Measurements from ENCODE around the gene PLEKHG7. TPM values are rescaled to one million over a fixed set of nuclear protein-coding genes. Genes with fewer than 3 reads are reported as not detected.

The PLEKHG7 gene
- polyA plus RNA-seq, 3 donors: not detected

- Histone ChIP-seq H2AFZ (ENCODE audit: insufficient read depth, low read depth, low read length, poor library complexity, severe bottlenecking) (no peak overlapping the region), H3K27ac (ENCODE audit: low read depth in 1 of 2, low read length in 2 of 2) (no peak overlapping the region), H4K20me1 (ENCODE audit: insufficient read depth, low read length) (no peaks in the 10 kb centered on the region), H3K9ac (ENCODE audit: insufficient read depth, low read length, poor library complexity, severe bottlenecking) (no peak overlapping the region), H3K79me2 (ENCODE audit: insufficient read depth, low read length) (no peaks in the 10 kb centered on the region), H3K36me3 (replicated peaks in 1 of 2; ENCODE audit: control insufficient read depth in 1 of 2, insufficient read depth in 2 of 2, low read length in 2 of 2) (no peaks in the 10 kb centered on the region), H3K9me3 (replicated peaks in 1 of 2; ENCODE audit: control insufficient read depth in 1 of 2, insufficient read depth in 1 of 2, low read length in 2 of 2) (no peaks in the 10 kb centered on the region), H3K4me3 (replicated peaks in 1 of 3; ENCODE audit: low read depth in 2 of 3, low read length in 3 of 3) (no peak overlapping the region), H3K27me3 (ENCODE audit: control insufficient read depth in 2 of 2, insufficient read depth in 2 of 2, low read length in 2 of 2) (no peaks in the 10 kb centered on the region), H3K4me1 (ENCODE audit: control insufficient read depth in 1 of 2, insufficient read depth in 2 of 2, low read length in 2 of 2) (no peaks in the 10 kb centered on the region), H3K4me2 (replicated peaks; ENCODE audit: extremely low read depth, low read length, poor library complexity, severe bottlenecking) (no peak overlapping the region)
- peaks cover 2 to 14% (median 10%) of the 10 kb centered on the region in 7 donors for H3K9me3 Mint-ChIP-seq
- H3K27me3 Mint-ChIP-seq (ENCODE audit: low read depth in 3 of 3): peaks cover 0 to 1% (median 0%) of the 10 kb centered on the region in 3 donors
- DNase-seq: no peak
- WGBS (ENCODE audit: insufficient coverage): no CpG with 5 or more reads among the region's 1 CpG
- TF ChIP-seq CTCF (IDR thresholded peaks at IDR 0.05): no peak
- no peaks in the 10 kb centered on the region for H3K36me3 Mint-ChIP-seq
- H3K27ac Mint-ChIP-seq: no peak overlapping the region
- H3K4me1 Mint-ChIP-seq: no peaks in the 10 kb centered on the region
- intact Hi-C loops (cut with micrococcal nuclease): no loop called here
- no peak overlapping the region for H3K4me3 Mint-ChIP-seq
These were observed 12.2 kb upstream of the PLEKHG7 start for GRCh38 chr12:92690601-92691000.

GRCh38 chr12:92695056-92695455, 7.7 kb upstream of the PLEKHG7 start:
- H3K4me3 Mint-ChIP-seq: no peak overlapping the region
- no peaks in the 10 kb centered on the region for H3K79me2 ChIP-seq (ENCODE audit: insufficient read depth, low read length)
- no peak overlapping the region for H3K4me3 ChIP-seq (replicated peaks in 1 of 3; ENCODE audit: low read depth in 2 of 3, low read length in 3 of 3)
- no peak for TF ChIP-seq CTCF (IDR thresholded peaks at IDR 0.05)
- H3K27me3 Mint-ChIP-seq (ENCODE audit: low read depth in 3 of 3): no peaks in the 10 kb centered on the region
- H3K27ac ChIP-seq (ENCODE audit: low read depth in 1 of 2, low read length in 2 of 2): no peak overlapping the region
- no CpG with 5 or more reads among the region's 5 CpGs for WGBS (ENCODE audit: insufficient coverage)
- peaks cover 8 to 11% of the 10 kb centered on the region in 2 donors for H3K9me3 ChIP-seq (replicated peaks in 1 of 2; ENCODE audit: control insufficient read depth in 1 of 2, insufficient read depth in 1 of 2, low read length in 2 of 2)
- H3K36me3 ChIP-seq (replicated peaks in 1 of 2; ENCODE audit: control insufficient read depth in 1 of 2, insufficient read depth in 2 of 2, low read length in 2 of 2): no peaks in the 10 kb centered on the region
- H3K4me2 ChIP-seq (replicated peaks; ENCODE audit: extremely low read depth, low read length, poor library complexity, severe bottlenecking): no peak overlapping the region
- H3K9me3 Mint-ChIP-seq: peaks cover 12 to 30% (median 20%) of the 10 kb centered on the region in 7 donors
- H3K4me1 ChIP-seq (ENCODE audit: control insufficient read depth in 1 of 2, insufficient read depth in 2 of 2, low read length in 2 of 2): peaks cover 0 to 5% of the 10 kb centered on the region in 2 donors
- no peaks in the 10 kb centered on the region for H4K20me1 ChIP-seq (ENCODE audit: insufficient read depth, low read length)
- H3K36me3 Mint-ChIP-seq: peaks cover 0 to 3% of the 10 kb centered on the region in 2 donors
- intact Hi-C loops (cut with micrococcal nuclease): no loop called here
- H3K9ac ChIP-seq (ENCODE audit: insufficient read depth, low read length, poor library complexity, severe bottlenecking): no peak overlapping the region
- H2AFZ ChIP-seq (ENCODE audit: insufficient read depth, low read depth, low read length, poor library complexity, severe bottlenecking): no peak overlapping the region
- no peaks in the 10 kb centered on the region for H3K27me3 ChIP-seq (ENCODE audit: control insufficient read depth in 2 of 2, insufficient read depth in 2 of 2, low read length in 2 of 2)
- peaks cover 7% of the 10 kb centered on the region for H3K4me1 Mint-ChIP-seq
- DNase-seq: no peak
- no peak overlapping the region for H3K27ac Mint-ChIP-seq
